SH-SY5Y (cell line): Measurements from ENCODE around the gene OAS2.
A peak's percentile ranks its signal among the peaks of the same experiment; 100 is the strongest.

Experiments used
- GATA2 ChIP-seq: IDR thresholded peaks from 2 replicates; pipeline ENCODE4 v1.6.1; 2011; ENCODE audit warnings: mild to moderate bottlenecking, low read depth, low read length
- GATA3 ChIP-seq: IDR thresholded peaks from 2 replicates; pipeline ENCODE4 v1.6.1; 2011; ENCODE audit warnings: low read depth, mild to moderate bottlenecking, low read length, moderate library complexity

Gene OAS2

GRCh38 chr12:113010701-113011100 lies 32.4 kb downstream of the OAS2 start:
- no peak for TF ChIP-seq GATA3
- no peak for TF ChIP-seq GATA2

DNA sequence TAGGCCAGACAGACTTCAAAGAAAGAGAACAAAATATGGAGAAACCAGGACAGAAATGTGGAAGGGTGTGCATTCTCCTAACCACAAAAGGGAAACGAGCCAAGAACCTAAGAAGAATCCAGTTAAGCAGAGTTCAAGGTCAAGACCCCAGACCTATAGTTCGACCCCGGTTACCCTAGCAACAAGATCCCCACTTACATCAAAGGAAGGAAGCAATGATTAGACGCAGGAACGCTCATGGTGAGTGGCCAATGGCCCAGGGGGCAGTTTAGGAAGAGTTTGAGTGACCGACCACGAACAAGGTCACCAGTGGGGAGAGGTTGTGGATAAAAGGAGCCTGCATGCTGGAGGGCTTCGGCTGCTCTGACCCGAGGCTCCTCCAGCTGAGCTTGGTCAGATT lies 36.2 kb downstream of the OAS2 start:
- TF ChIP-seq GATA2 (no peak), GATA3 (no peak)

DNA sequence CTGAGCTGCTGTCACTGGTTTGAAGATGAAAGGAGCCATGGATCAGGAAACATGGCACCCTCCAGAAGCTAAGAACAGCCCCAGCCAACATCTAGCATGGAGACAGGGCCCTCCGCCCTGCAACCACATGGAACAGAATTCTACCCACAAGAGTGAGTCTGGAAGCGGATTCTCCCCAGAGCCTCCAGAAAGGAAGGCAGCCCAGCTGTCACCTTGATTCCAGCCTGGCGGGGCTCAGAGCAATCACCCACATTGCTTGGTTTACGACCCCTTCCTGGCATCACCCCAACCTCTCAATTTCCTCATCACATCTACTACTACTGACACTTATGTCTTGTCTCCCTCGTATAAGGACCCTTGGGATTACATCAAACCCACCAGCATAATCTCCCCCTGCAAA lies 38.5 kb downstream of the OAS2 start:
- TF ChIP-seq GATA3 (no peak), GATA2 (no peak)

- TF ChIP-seq GATA2 (no peak), GATA3 (no peak)
Measured at GRCh38 chr12:113019025-113019424, 40.7 kb downstream of the OAS2 start.

DNA sequence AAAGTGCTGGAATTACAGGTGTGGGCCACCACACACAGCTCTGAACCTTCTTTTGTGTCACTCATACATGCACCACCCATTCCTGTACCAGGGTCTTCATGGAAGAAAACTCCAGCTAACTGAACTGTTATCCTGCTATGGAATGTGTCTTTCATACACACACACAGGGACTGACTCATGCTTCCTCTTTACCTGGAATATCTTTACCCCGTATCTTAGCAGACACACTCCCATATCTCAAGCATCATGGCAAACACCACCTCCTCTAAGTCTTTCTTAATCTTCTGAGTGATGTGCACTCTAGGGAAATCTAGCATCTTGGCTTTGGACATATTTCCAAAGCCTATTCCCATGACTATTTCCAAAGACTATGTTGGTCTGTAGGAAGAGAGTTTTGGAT lies 43.2 kb downstream of the OAS2 start:
- TF ChIP-seq GATA2: no peak
- TF ChIP-seq GATA3: no peak

- TF ChIP-seq GATA3 (no peak), GATA2 (no peak)
Measured at GRCh38 chr12:113022563-113023297, 44.4 kb downstream of the OAS2 start.

DNA sequence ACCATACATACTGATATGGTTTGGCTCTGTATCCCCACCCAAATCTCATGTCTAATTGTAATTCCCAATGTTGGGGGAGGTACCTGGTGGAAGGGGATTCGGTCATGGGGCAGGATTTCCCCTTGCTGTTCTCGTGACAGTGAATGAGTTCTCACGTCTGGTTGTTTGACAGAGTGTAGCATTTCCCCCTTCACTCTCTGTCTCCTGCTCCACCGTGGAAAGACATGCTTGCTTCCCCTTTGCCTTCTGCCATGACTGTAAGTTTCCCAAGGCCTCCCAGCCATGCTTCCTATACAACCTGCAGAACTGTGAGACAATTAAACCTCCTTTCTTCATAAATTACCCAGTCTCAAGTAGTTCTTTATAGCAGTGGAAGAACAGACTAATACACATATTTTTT lies 49.4 kb downstream of the OAS2 start:
- TF ChIP-seq GATA2: no peak
- no peak for TF ChIP-seq GATA3

GRCh38 chr12:113030875-113031525 lies 52.7 kb downstream of the OAS2 start:
- TF ChIP-seq GATA2 (peak; percentile 59), GATA3 (no peak)

- no peak for TF ChIP-seq GATA3
- no peak for TF ChIP-seq GATA2
Measured at GRCh38 chr12:113039911-113040445, 61.7 kb downstream of the OAS2 start.

- TF ChIP-seq GATA3: no peak
- TF ChIP-seq GATA2: no peak
Measured at GRCh38 chr12:113040722-113041171, 62.4 kb downstream of the OAS2 start.

DNA sequence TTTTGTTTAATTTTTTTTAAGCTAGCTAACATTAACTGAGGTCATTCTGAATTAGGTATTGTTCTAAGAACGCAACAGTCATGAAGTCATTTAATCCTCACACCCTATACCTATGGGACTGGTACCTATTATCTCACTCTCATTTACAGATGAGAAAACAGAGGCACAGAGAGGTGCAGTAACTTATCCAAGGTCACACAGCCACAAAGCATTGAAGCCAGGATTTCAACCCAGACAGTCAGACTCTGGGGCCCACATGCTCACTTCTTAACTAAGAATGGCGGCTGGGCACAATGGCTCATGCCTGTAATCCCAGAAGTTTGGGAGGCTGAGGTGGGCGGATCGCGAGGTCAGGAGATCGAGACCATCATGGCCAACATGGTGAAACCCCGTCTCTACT lies 63.2 kb downstream of the OAS2 start:
- TF ChIP-seq GATA2: no peak
- no peak for TF ChIP-seq GATA3

DNA sequence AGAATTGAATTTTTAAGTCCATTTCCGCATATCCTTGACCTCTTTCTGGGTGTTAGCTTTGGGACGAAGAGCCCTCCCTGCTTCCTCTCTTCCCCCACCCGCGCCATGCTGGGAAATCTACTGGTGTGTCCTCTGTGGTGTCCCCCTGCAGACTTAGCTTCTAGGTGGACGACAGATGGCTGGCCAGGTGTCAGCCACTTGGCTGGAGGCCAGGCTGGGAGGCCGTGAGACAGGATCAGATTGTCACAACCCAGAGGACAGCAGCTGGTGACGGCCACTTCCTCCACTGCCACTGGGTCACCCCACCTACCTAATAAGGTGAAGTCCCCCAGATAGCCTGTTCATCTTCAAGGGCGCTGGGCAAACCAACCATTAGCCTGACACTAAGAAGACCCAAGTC lies 64.9 kb downstream of the OAS2 start:
- no peak for TF ChIP-seq GATA3
- no peak for TF ChIP-seq GATA2

DNA sequence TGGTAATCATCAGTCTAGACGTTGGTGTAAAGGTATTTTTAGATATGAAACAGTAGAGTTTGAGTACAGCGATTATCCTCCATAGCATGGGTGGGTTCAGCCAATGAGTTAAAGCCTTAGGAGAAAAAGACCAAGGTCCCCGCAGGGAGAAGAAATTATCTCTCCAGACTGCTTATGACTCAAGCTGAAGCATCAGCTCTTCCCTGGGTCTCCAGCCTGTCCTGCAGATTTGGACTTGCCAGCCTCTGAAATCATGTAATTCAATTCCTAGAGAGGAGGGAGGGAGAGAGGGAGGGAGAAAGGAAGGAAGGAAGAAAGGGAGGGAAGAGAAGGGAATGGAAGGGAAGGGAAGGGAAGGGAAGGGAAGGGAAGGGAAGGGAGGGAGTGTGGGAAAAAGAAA lies 66.2 kb downstream of the OAS2 start:
- no peak for TF ChIP-seq GATA2
- no peak for TF ChIP-seq GATA3

DNA sequence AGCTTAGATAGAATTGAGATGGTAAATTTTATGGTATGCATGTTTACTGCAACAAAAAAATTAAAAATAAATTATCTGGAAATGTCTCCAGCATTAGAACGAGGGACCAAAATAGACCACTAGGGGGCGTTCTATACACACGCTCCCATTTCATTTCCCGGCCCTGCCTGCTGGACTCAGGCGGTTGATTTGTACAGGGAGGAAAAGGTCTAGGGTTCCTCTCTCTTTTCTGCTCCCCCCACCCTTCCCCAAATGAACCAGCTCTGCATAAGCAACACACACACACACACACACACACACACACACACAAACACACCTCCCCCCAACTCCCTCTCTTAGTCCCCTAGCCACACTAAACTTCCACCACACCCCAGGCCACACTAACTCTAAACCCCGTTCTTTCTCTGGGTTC lies 70.4 kb downstream of the OAS2 start:
- TF ChIP-seq GATA3 (no peak), GATA2 (no peak)

DNA sequence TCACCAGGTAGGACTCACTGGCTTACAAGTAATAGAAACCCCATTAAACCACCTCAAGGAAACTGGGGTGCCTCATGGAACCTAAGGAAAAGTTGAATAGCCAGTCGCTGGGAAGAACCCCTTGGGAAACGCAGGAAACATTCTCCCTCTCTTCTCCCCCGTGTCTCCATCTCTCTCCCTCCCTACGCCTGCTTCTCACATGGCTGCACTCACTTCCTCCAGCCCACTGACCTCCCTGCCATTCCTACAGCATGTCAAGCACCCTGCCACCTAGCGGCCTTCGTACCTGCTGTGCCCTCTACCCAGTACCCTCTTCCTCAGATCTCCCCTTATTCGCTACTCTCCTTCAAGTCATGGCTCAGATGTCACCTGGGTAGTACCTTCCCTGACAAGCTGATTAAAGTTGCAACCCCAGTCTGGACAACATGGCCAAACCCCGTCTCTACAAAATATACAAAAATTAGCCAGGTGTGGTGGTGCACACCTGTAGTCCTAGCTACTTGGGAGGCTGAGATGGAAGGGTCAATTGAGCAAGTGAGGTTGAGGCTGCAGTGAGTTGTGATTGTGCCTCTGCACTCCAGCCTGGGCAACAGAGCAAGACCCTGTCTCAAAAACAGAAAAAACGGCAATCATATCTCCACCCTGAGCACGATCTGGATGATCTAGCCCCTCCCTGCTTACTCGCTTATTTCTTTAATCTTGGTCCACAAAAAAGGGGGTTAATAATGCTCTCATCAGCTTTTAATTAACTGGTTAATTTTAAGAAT lies 71.8 kb downstream of the OAS2 start:
- TF ChIP-seq GATA3: no peak
- no peak for TF ChIP-seq GATA2
